H1 (cell line): ENCODE data around the gene TBP. TPM values are rescaled to one million over a fixed set of nuclear protein-coding genes. Genes with fewer than 3 reads are reported as not detected.
A peak's percentile ranks its signal among the peaks of the same experiment; 100 is the strongest.

ENCODE experiments used
- CTCF ChIA-PET: fragments of 300-600 bp; sonication (Branson Sonifier 250); formaldehyde crosslinking; loops from one replicate; lab custom pipeline; 2021; ENCODE audit not compliant: partially characterized antibody; lab: Charles Lee
- POLR2A ChIA-PET: fragments of 300-600 bp; sonication (Branson Sonifier 250); formaldehyde crosslinking; loops from one replicate; lab custom pipeline; 2021; ENCODE audit warnings: inconsistent platforms; ENCODE audit not compliant: partially characterized antibody; lab: Charles Lee
- DNase-seq, 2 experiments: peaks; one replicate each; pipeline versions ENCODE4 v3.0.0 to v3.0.0-alpha.2; 2010 to 2022; ENCODE audit warnings: low spot score in 2 of 2, low read depth in 1 of 2, mixed read lengths in 1 of 2
- FAIRE-seq: peaks from 2 replicates; lab custom pipeline; 2011; peaks lifted over from hg19 to GRCh38; lab: Jason Lieb, UNC
- H2AFZ ChIP-seq: 2 replicates; pipeline ENCODE4 v1.8.1; 2012; ENCODE audit warnings: low read length, inconsistent platforms
- H2AK5ac ChIP-seq: 2 replicates; pipeline ENCODE4 v1.6.1; 2013; ENCODE audit warnings: low read depth, low read length
- H2BK120ac ChIP-seq: replicated peaks from 2 replicates; pipeline ENCODE3; 2013; ENCODE audit warnings: low read depth, low read length, inconsistent platforms
- H2BK12ac ChIP-seq: 2 replicates; pipeline ENCODE4 v1.6.1; 2013; ENCODE audit warnings: low read depth, low read length
- H2BK15ac ChIP-seq: 2 replicates; pipeline ENCODE4 v1.6.1; 2013; ENCODE audit warnings: low read length
- H2BK20ac ChIP-seq: 2 replicates; pipeline ENCODE4 v1.6.1; 2013; ENCODE audit warnings: low read length
- H2BK5ac ChIP-seq: 2 replicates; pipeline ENCODE4 v1.6.1; 2013; ENCODE audit warnings: low read depth, low read length
- H3K14ac ChIP-seq: 2 replicates; pipeline ENCODE4 v1.6.1; 2013; ENCODE audit warnings: inconsistent platforms; ENCODE audit not compliant: insufficient read length
- H3K18ac ChIP-seq: 2 replicates; pipeline ENCODE4 v1.6.1; 2013; ENCODE audit warnings: low read length; ENCODE audit errors: extremely low read depth
- H3K23ac ChIP-seq: 2 replicates; pipeline ENCODE4 v1.6.1; 2013; ENCODE audit warnings: inconsistent platforms; ENCODE audit not compliant: insufficient read length
- H3K23me2 ChIP-seq: 2 replicates; pipeline ENCODE4 v1.6.1; 2013; ENCODE audit warnings: low read depth, low read length
- H3K27ac ChIP-seq: 2 replicates; pipeline ENCODE4 v1.6.1; 2011; ENCODE audit warnings: low read depth, low read length, inconsistent platforms
- H3K27me3 ChIP-seq, 4 experiments: replicated peaks in 1 of 4; 1 replicate in 1 of 4; 2 replicates in 3 of 4; pipeline versions ENCODE4 v1.6.1 to v1.8.1; 2011 to 2013; ENCODE audit warnings: low read length in 3 of 4, mild to moderate bottlenecking in 3 of 4, inconsistent platforms in 2 of 4, mixed read lengths in 2 of 4, moderate library complexity in 1 of 4; ENCODE audit not compliant: control insufficient read depth in 3 of 4, insufficient read depth in 3 of 4; ENCODE audit errors: extremely low read depth in 1 of 4
- H3K36me3 ChIP-seq, 4 experiments: 2 replicates each; pipeline versions ENCODE4 v1.6.1 to v1.8.1; 2011 to 2013; ENCODE audit warnings: mild to moderate bottlenecking in 4 of 4, low read length in 3 of 4, moderate library complexity in 2 of 4, control low read depth in 1 of 4, inconsistent platforms in 1 of 4; ENCODE audit not compliant: insufficient read depth in 4 of 4, control insufficient read depth in 2 of 4
- H3K4ac ChIP-seq: replicated peaks from 2 replicates; pipeline ENCODE3; 2013; ENCODE audit warnings: low read length, low read depth, mixed read lengths, inconsistent platforms; ENCODE audit not compliant: insufficient read length
- H3K4me1 ChIP-seq, 4 experiments: replicated peaks in 1 of 4; 1 replicate in 1 of 4; 2 replicates in 3 of 4; pipeline versions ENCODE4 v1.6.1 to v1.8.1; 2011 to 2013; ENCODE audit warnings: low read length in 3 of 4, inconsistent platforms in 2 of 4, mixed read lengths in 1 of 4; ENCODE audit not compliant: insufficient read depth in 4 of 4, control insufficient read depth in 3 of 4
- H3K4me2 ChIP-seq, 2 experiments: 2 replicates each; pipeline versions ENCODE4 v1.6.1 to v1.8.1; 2011 to 2013; ENCODE audit warnings: low read depth in 2 of 2, low read length in 2 of 2, control low read depth in 1 of 2, inconsistent platforms in 1 of 2, mild to moderate bottlenecking in 1 of 2; ENCODE audit not compliant: insufficient read depth in 1 of 2
- H3K4me3 ChIP-seq, 4 experiments: fragments of 200-600, 300-600 bp in 1 of 4; sonication (generic), shearing (Covaris generic), sonication (Bioruptor Twin) in 1 of 4; 2 replicates each; pipeline versions ENCODE4 v1.5.1 to v1.8.1; 2011 to 2016; ENCODE audit warnings: low read length in 4 of 4, low read depth in 3 of 4, control low read depth in 2 of 4, inconsistent platforms in 2 of 4, mild to moderate bottlenecking in 2 of 4, mixed read lengths in 1 of 4, moderate library complexity in 1 of 4; ENCODE audit not compliant: insufficient read depth in 2 of 4; ENCODE audit errors: extremely low read depth in 1 of 4
- H3K56ac ChIP-seq: replicated peaks from 2 replicates; pipeline ENCODE3; 2013; ENCODE audit warnings: low read depth, mild to moderate bottlenecking, mixed read lengths, low read length, inconsistent platforms; ENCODE audit not compliant: insufficient read length
- H3K79me1 ChIP-seq: 2 replicates; pipeline ENCODE4 v1.6.1; 2013; ENCODE audit warnings: low read depth, low read length, control low read depth
- H3K79me2 ChIP-seq, 2 experiments: 2 replicates each; pipeline versions ENCODE4 v1.6.1 to v1.8.1; 2012 to 2013; ENCODE audit warnings: low read length in 2 of 2, mild to moderate bottlenecking in 2 of 2, inconsistent platforms in 1 of 2; ENCODE audit not compliant: insufficient read depth in 2 of 2, control insufficient read depth in 1 of 2
- H3K9ac ChIP-seq, 4 experiments: replicated peaks in 1 of 4; 1 replicate in 1 of 4; 2 replicates in 3 of 4; pipeline versions ENCODE4 v1.6.1 to v1.8.1; 2011 to 2013; ENCODE audit warnings: low read depth in 3 of 4, low read length in 3 of 4, control low read depth in 2 of 4, mild to moderate bottlenecking in 2 of 4, moderate library complexity in 2 of 4, inconsistent platforms in 1 of 4; ENCODE audit errors: extremely low read depth in 1 of 4
- H3K9me3 ChIP-seq, 2 experiments: 2 replicates each; pipeline versions ENCODE4 v1.6.1 to v1.8.1; 2012 to 2013; ENCODE audit warnings: mild to moderate bottlenecking in 2 of 2, moderate library complexity in 2 of 2, control low read depth in 1 of 2, inconsistent platforms in 1 of 2, low read depth in 1 of 2, low read length in 1 of 2, mixed read lengths in 1 of 2; ENCODE audit not compliant: insufficient read depth in 2 of 2
- H4K20me1 ChIP-seq, 2 experiments: replicated peaks in 1 of 2; 2 replicates each; pipeline versions ENCODE3 to v1.8.1; 2011 to 2013; ENCODE audit warnings: inconsistent platforms in 2 of 2, low read length in 2 of 2, mild to moderate bottlenecking in 1 of 2; ENCODE audit not compliant: insufficient read depth in 2 of 2, control insufficient read depth in 1 of 2
- H4K5ac ChIP-seq: 2 replicates; pipeline ENCODE4 v1.6.1; 2013; ENCODE audit warnings: low read length, low read depth, mixed read lengths, inconsistent platforms; ENCODE audit not compliant: insufficient read length
- H4K8ac ChIP-seq: 2 replicates; pipeline ENCODE4 v1.8.0; 2013; ENCODE audit warnings: mild to moderate bottlenecking, moderate library complexity, low read length, inconsistent platforms; ENCODE audit not compliant: insufficient read depth; ENCODE audit errors: extremely low read depth
- H4K91ac ChIP-seq: replicated peaks from 2 replicates; pipeline ENCODE3; 2013; ENCODE audit warnings: low read length, mixed read lengths, inconsistent platforms; ENCODE audit not compliant: insufficient read length
- ASH2L ChIP-seq: fragments of 200-600, 300-600 bp; sonication (generic); IDR thresholded peaks from one replicate; pipeline ENCODE4 v1.7.1; 2017; ENCODE audit warnings: low read length
- ATF3 ChIP-seq: IDR thresholded peaks from 2 replicates; pipeline ENCODE4 v1.6.1; 2011; ENCODE audit warnings: low read depth, mild to moderate bottlenecking, low read length; ENCODE audit not compliant: insufficient read depth
- E2F6 ChIP-seq: IDR thresholded peaks from 2 replicates; pipeline ENCODE4 v1.6.1; 2012; ENCODE audit warnings: inconsistent platforms
- POLR2AphosphoS5 ChIP-seq: IDR thresholded peaks from 2 replicates; pipeline ENCODE4 v1.6.1; 2011; ENCODE audit warnings: low read depth, low read length
- POU5F1 ChIP-seq: IDR thresholded peaks from 2 replicates; pipeline ENCODE4 v1.6.1; 2011; ENCODE audit warnings: low read depth, mild to moderate bottlenecking, low read length, moderate library complexity
- RNF2 ChIP-seq: fragments of 200-900, 300-1000 bp; sonication (generic); IDR thresholded peaks from 2 replicates; pipeline ENCODE4 v1.7.1; 2016; ENCODE audit warnings: borderline replicate concordance, low read depth, mild to moderate bottlenecking, antibody characterized with exemption, low read length; ENCODE audit not compliant: poor library complexity, severe bottlenecking; ENCODE audit errors: missing control alignments
- SIRT6 ChIP-seq: IDR thresholded peaks from one replicate; pipeline ENCODE4 v1.7.1; 2012; ENCODE audit warnings: low read length, inconsistent platforms
- SP1 ChIP-seq: IDR thresholded peaks from 2 replicates; pipeline ENCODE4 v1.6.1; 2011; ENCODE audit warnings: low read depth, low read length
- TCF12 ChIP-seq: IDR thresholded peaks from 2 replicates; pipeline ENCODE4 v1.6.1; 2011; ENCODE audit warnings: low read depth, mild to moderate bottlenecking, low read length
- WGBS, 2 experiments: shearing (Covaris generic) in 1 of 2; methylation state at CpG; one replicate each; pipeline versions ENCODE4 v1.1.6 to v1.1.7; 2013 to 2015; ENCODE audit warnings: low lambda C conversion rate in 2 of 2, mixed read lengths in 2 of 2, inconsistent platforms in 1 of 2, low coverage in 1 of 2, missing lambda C conversion rate in 1 of 2; ENCODE audit not compliant: insufficient replicate concordance in 2 of 2, insufficient coverage in 1 of 2, insufficient read length in 1 of 2; ENCODE audit errors: extremely low coverage in 1 of 2, missing lambda C conversion rate in 1 of 2; 5-methylcytosine and 5-hydroxymethylcytosine counted together
- polyA plus RNA-seq, 7 experiments: library from polyadenylated mRNA; depleted of rRNA in 3 of 7; stranded (reverse) in 5 of 7; unstranded in 2 of 7; fragments of >200 nt in 5 of 7; fragments of 200-250 nt in 2 of 7; gene quantifications; 1 replicate in 5 of 7; 2 replicates in 1 of 7; 4 replicates in 1 of 7; pipeline versions ENCODE4 v1.2.1 to v1.2.3, GENCODE V29; 2011 to 2013; ENCODE audit warnings: missing spikeins in 2 of 7, mixed read lengths in 2 of 7
- total RNA-seq: library from RNA; stranded (reverse); fragmentation: NEBNext Ultra II Directional; extraction: Animal tissue kit (Norgen Biotek cat#: 25700); gene quantifications from 2 replicates; pipeline ENCODE4 v1.2.1, GENCODE V29; 2021

The TBP gene
- total and polyA plus RNA-seq, 2 of the 8 experiments (the other 6 are each of a cell fraction or from before 2014, with no cell fraction given) = 17.2 to 20.9 TPM

GRCh38 chr6:170522565-170523183 is 31.5 kb upstream of the TBP start:
- H2BK12ac ChIP-seq = 0 out of 2 replicates have a peak overlapping the region, but pooled peaks have one; percentile 60
- no peak overlapping the region for H2BK5ac ChIP-seq
- DNase-seq (no peak), FAIRE-seq (peak; percentile 74)
- no peak overlapping the region for H3K4ac ChIP-seq
- H3K4me3 ChIP-seq = no peak overlapping the region
- H4K91ac ChIP-seq = no peak overlapping the region
- H3K56ac ChIP-seq = no peak overlapping the region
- CTCF ChIA-PET = interaction anchor here (0.7 to 2.0 kb wide), 15 partner anchors 9 to 753 kb away, joined by 3 to 7 read pairs (median 4); no protein-coding TSS in a partner anchor
- no peak overlapping the region for H3K23ac ChIP-seq
- H3K36me3 ChIP-seq = no peaks in the 10 kb centered on the region
- no peak overlapping the region for H2AFZ ChIP-seq
- H3K9me3 ChIP-seq = no peaks in the 10 kb centered on the region
- H3K9ac ChIP-seq = no peak overlapping the region
- no peak overlapping the region for H3K14ac ChIP-seq
- no peak overlapping the region for H3K4me2 ChIP-seq
- H3K27ac ChIP-seq = no peak overlapping the region
- POLR2A ChIA-PET = interaction anchor here (1.9 kb wide), 1 partner anchor 232 kb away, joined by 6 read pairs; the partner anchor contains the start of gene DLL1
- H3K27me3 ChIP-seq = no peaks in the 10 kb centered on the region
- H2BK20ac ChIP-seq = no peak overlapping the region
- no peak overlapping the region for H3K18ac ChIP-seq
- H3K4me1 ChIP-seq = no peaks in the 10 kb centered on the region
- no peak overlapping the region for H2BK120ac ChIP-seq
- H3K23me2 ChIP-seq = no peaks in the 10 kb centered on the region
- no peak overlapping the region for H4K8ac ChIP-seq
- H3K79me1 ChIP-seq = no peaks in the 10 kb centered on the region
- no peak overlapping the region for H2BK15ac ChIP-seq
- H4K5ac ChIP-seq = no peak overlapping the region
- no peaks in the 10 kb centered on the region for H4K20me1 ChIP-seq
- no peak overlapping the region for H2AK5ac ChIP-seq
- H3K79me2 ChIP-seq = no peaks in the 10 kb centered on the region
- 84% methylated on average over 10 of the region's 10 CpGs; no CpG with 5 or more reads in 1 of the 2 experiments for WGBS, 2 experiments
- TF ChIP-seq SP1 (no peak), RNF2 (no peak), POU5F1 (no peak), SIRT6 (no peak), POLR2AphosphoS5 (no peak), ASH2L (no peak), ATF3 (no peak), TCF12 (no peak), E2F6 (no peak)
